ENCODE results near the gene FBXO27.
"Not testable (repeated sequence)": the region's sequence is repeated elsewhere in the genome, so short reads cannot be mapped to it uniquely, and the experiment has no call there.

Gene FBXO27

GRCh38 chr19:39032063-39032918 is at the start of gene FBXO27:
TSS of gene FBXO27 (minus strand) at chr19:39032549. CDS start at chr19:39032227, 322 bp downstream.
- DNase-seq (ENCODE audit: low read depth in 2 of 2) = no peak

GRCh38 chr19:39080431-39080830 is 48.1 kb upstream of the FBXO27 start:
- no peak for DNase-seq (ENCODE audit: low read depth in 2 of 2)

DNA sequence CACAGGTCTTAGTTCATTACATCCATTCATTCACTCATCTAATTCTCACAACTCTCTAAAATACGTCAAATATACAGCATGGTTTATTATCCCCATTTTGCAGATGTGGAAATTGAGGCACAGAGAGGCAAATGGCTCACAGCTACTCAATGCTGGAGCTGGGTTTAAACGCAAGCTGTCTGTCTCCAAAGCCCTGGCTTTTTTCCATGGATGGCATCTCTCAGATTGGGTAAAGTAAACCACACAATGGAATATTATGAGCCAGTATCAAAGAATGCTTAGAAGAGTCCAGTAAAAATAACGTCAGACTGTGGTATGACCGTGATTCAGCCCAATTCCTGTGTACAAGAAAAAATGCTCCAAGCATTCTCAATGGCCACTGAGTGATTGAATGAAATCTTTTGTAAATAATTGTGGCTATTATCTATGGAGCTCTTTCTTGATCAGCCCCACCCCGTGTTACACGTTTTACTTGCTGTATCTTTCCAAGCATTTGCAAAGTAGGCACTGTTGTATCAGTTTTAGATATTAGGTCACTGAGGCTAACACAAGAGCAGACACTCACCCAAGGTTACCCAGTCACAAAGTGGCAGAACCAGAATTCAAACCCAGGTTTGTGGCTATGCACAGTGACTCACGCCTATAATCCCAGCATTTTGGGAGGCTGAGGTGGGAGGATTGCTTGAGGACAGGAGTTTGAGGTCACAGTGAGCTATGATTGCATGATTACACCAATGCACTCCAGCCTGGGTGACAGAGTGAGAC is 46.3 kb upstream of the FBXO27 start:
- DNase-seq (ENCODE audit: low read depth in 2 of 2) = no peak

GRCh38 chr19:39077323-39077722 is 45.0 kb upstream of the FBXO27 start:
- DNase-seq (ENCODE audit: low read depth in 2 of 2) = no peak

DNA sequence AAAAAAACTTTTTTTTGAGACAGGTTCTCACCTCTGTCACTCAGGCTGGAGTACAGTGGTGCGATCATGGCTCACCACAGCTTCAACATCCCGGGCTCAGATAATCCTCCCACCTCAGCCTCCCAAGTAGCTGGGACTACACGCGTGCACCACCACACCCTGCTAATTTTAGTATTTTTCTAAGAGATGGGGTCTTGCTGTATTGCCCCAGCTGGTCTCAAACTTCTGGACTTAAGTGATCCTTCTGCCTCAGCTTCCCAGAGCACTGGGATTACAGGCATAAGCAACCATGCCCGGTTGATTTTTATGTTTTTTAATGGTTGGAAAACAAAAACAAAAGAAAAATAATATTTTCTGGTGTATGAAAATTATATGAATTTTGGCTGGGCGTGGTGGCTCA is 42.6 kb upstream of the FBXO27 start:
- no peak for DNase-seq (ENCODE audit: low read depth in 2 of 2)

DNA sequence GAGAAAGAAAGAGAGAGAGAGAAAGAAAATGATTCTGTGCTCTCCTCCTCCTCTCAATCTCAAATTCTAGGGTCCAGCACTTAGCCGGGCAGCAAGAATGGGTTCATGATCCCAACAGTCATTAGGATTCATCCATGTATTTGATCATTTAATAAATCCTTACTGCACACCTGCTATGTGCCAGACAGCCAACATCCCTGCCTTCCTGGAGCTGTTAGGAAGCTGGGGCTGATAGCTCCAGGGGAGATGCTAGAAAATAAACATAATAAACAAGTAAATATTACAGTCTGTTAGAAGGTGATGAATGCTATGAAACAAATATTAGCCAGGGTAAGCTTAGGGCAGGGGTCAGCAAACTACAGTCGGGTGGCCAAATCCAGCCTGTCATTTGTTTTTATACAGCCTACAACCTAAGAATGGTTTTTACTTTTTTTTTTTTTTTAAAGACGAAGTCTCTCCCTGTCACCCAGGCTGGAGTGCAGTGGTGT is 41.9 kb upstream of the FBXO27 start:
- DNase-seq (ENCODE audit: low read depth in 2 of 2) = no peak

GRCh38 chr19:39070888-39071287 is 38.5 kb upstream of the FBXO27 start:
- DNase-seq (ENCODE audit: low read depth in 2 of 2) = no peak

GRCh38 chr19:39068259-39068658 is 35.9 kb upstream of the FBXO27 start:
- DNase-seq (ENCODE audit: low read depth in 2 of 2) = not testable (repeated sequence)

DNA sequence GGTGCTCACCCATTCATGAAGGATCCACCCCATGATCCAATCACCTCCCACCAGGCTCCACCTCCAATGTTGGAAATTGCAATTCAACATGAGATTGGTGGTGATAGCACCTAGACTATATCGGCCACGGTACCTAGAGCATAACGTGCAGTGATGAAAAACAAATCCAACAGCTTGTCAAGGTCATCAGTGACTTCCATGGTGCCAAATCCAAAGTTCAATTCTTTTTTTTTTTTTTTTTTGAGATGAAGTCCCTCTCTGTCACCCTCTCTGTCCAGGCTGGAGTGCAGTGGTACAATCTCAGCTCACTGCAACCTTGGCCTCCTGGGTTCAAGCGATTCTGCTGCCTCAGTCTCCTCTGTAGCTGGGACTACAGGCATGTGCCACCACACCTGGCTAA is 34.8 kb upstream of the FBXO27 start:
- no peak for DNase-seq (ENCODE audit: low read depth in 2 of 2)

DNA sequence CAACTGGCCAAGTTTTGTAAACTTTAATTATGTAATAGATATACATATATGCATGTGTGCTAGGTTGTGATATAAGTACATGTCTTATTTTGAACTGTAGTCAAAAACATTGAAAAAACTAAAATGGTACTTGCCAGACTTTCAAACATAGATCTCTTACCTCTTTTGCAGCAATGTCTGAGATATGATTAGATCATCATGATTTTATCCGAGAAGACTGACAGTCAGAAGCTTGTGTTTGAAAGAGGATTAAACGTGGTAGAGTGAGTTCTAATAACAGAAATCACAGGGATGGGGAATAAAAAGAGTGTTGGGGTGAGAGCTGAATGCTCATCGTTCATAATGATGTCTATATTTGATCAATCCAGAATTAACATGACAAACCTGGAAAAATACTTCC is 33.6 kb upstream of the FBXO27 start:
- DNase-seq (ENCODE audit: low read depth in 2 of 2) = no peak

DNA sequence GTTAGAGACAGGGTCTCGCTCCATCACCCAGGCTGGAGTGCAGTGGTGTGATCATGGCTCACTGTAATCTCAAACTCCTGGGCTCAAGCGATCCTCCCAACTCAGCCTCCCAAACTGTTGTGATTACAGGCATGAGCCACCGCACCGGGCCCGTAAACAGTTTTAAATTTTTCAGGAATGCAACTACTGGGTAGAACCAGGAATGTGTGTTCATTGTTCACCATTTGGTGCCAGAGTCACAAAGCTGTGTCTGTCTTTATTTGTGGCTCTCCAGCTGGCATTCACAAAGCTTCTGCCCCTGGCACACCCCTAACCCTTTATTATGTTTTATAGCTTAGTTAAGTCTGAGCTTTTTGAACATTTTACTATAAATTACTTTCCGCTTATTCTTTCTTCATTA is 32.1 kb upstream of the FBXO27 start:
- DNase-seq (ENCODE audit: low read depth in 2 of 2) = no peak

- DNase-seq (ENCODE audit: low read depth in 2 of 2) = no peak
Measured at GRCh38 chr19:39060171-39060570, 27.8 kb upstream of the FBXO27 start.

DNA sequence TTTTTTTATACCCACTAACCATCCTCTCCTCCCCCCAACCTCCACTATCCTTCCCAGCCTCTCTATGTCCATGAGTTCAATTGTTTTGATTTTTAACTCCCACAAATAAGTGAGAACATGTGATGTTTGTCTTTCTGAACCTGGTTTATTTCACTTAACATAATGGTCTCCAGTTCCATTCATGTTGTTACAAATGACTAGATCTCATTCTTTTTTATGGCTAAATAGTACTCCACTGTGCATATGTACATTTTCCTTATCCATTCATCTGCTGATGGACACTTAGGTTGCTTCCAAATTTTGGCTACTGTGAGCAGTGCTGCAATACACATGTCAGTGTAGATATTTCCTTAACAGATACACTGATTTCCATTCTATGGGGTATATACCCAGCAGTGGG is 27.0 kb upstream of the FBXO27 start:
- no peak for DNase-seq (ENCODE audit: low read depth in 2 of 2)

- DNase-seq (ENCODE audit: low read depth in 2 of 2) = no peak
Measured at GRCh38 chr19:39057615-39058014, 25.3 kb upstream of the FBXO27 start.

GRCh38 chr19:39054091-39054470 is 21.7 kb upstream of the FBXO27 start:
- DNase-seq (ENCODE audit: low read depth in 2 of 2) = no peak

GRCh38 chr19:39053276-39054090 is 21.1 kb upstream of the FBXO27 start:
- DNase-seq (ENCODE audit: low read depth in 2 of 2) = no peak

- DNase-seq (ENCODE audit: low read depth in 2 of 2) = no peak
Measured at GRCh38 chr19:39052846-39053245, 20.5 kb upstream of the FBXO27 start.

DNA sequence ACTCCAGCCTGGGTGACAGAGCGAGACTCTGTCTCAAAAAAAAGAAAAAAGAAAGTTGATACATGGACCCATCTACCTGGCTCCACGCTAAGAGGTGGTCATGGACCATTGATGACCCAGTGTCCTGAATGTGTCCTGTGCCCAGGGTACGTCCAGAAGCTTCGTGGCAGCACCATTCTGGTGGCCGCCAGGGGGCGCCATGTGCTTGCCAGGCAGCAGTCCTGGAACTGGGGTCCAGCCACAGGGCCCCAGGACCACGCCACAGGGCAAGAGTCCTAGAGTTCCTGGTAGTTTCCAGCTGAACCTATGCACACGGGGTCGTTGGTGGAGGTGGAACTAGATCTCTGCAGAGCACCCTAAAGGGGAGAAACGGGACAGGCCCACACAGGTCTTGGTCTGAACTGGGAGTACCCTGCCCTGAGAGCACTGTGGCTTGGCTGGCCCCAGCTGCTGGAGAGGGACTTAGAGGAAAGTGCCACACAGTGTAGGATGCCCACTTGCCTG is 19.9 kb upstream of the FBXO27 start:
- DNase-seq (ENCODE audit: low read depth in 2 of 2) = peak; percentile 60 to 71

GRCh38 chr19:39047073-39047472 is 14.7 kb upstream of the FBXO27 start:
- no peak for DNase-seq (ENCODE audit: low read depth in 2 of 2)

DNA sequence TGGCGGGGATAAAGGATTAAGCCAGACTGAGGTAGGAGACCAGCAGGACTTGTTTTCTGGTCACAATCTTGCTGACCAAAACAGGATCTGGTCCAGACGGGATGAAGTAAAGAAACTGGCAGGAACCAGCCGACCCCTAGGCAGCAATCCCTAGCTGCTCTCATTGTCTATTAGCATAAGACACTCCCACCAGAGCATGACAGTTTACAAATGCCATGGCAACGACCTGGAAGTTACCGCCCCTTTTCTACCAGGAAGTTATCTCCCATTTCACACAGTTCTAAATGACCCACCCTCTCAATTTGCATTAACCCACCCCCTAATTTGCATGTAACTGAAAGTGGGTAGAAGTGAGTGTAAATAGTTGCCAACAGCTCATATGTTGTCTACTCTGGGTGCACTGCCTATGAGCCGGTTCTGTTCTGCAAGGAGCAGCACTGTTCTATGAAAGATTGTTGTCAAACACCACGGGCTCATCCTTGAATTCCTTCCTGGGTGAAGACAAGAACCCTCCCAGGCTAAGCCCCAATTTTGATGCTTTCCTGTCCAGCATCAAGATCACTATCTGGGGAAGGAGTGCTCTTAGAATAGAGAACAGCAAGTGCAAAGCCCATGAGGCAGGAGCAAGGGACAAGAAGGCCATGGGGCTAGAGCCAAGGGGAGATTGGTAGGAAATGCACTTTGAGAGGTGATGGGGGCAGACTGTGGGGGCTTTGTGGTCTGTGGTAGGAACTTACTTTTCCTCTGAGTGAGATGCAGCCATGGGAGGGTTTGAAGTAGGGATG is 13.9 kb upstream of the FBXO27 start:
- DNase-seq (ENCODE audit: low read depth in 2 of 2) = no peak

- DNase-seq (ENCODE audit: low read depth in 2 of 2) = no peak
Measured at GRCh38 chr19:39045506-39045905, 13.2 kb upstream of the FBXO27 start.
